HFF-Myc (cell line): ENCODE measurements around the gene FREM3.

ENCODE experiments used
- DNase-seq: peaks from one replicate; pipeline ENCODE4 v3.0.0-alpha.2; 2011; ENCODE audit warnings: low read depth; ENCODE audit errors: extremely low read depth
- H3K4me3 ChIP-seq: replicated peaks from 2 replicates; pipeline ENCODE4 v1.5.1; 2011; ENCODE audit warnings: low read depth, mild to moderate bottlenecking, control low read depth, low read length
- CTCF ChIP-seq: IDR thresholded peaks from 2 replicates; pipeline ENCODE4 v1.5.1; 2012; ENCODE audit warnings: mild to moderate bottlenecking, low read depth, low read length, control low read depth; ENCODE audit errors: missing control alignments

Gene FREM3

DNA sequence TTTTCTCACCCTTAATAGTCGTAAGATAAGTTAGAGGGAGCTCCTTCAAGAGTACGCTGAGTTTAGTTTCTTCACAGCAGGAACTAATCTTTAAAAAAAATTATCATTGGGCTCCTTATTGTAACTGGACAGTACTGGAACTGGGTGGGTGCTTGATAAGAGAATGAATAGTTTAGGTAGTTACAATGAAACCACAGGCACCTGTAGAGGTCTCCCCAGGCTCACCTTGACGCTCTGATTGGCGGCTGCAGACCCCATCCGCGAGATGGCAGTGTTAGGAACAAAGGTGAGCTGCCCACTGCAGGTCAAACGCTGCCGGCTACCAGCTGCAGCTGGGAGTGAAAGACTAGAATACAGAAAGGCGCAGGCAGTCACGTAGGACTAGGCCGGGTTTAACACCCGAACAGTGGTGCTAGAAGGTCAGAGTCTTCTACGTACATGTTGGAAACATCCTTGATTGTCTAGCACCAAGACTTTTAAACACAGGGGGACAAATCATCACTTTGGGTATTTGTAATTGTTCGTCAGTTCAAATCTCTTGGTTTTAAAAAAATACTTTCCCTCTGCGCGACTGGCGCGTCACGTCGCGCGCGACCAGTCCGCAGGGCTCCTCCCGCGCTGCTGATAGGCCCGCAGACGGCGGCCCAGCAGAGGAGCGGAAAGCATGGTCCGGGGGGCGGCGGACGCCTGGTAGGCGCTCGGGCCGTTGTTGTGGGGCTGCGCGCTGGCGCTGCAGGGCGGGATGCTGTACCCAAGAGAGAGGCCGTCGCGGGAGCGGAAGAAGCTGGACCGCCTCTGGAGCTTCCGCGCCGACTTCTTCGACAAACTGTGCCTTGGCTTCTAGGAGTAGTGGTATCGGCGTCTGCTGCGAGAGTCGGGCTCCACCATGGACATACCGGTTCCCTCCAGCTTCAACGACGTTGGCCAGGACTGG lies 141.4 kb downstream of the FREM3 start:
- TF ChIP-seq CTCF: peak; percentile 36
- peak overlapping the region; percentile 43 for H3K4me3 ChIP-seq
- no peak for DNase-seq

DNA sequence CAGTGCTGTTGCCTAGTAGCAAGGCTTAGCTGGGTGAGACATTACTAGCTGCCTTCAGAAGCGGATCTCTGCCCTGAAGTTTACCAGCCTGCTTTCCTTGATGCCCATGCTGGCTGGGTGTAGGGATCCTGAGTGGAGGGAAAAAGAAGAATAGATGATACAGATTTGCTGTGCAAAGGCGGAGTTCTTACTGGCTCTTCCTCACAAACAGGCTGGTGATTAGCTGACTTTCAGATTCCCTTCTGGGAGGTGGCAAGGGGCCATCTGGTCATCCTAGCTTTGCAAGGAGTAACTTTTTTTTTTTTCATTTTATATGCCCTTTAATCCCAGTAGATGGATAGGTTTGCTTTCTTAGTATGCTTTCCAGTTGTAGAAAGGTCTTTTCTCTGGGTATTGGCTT lies 142.2 kb downstream of the FREM3 start:
- no peak for DNase-seq
- TF ChIP-seq CTCF: no peak
- no peak overlapping the region for H3K4me3 ChIP-seq

GRCh38 chr4:143555676-143556075 lies 144.8 kb downstream of the FREM3 start:
- H3K4me3 ChIP-seq: no peak overlapping the region
- no peak for DNase-seq

GRCh38 chr4:143554728-143555597 lies 145.5 kb downstream of the FREM3 start:
- no peak for TF ChIP-seq CTCF
- H3K4me3 ChIP-seq: no peak overlapping the region
- no peak for DNase-seq

More at GRCh38 chr4:143555676-143556075, 144.8 kb downstream of the FREM3 start:
- TF ChIP-seq CTCF: no peak

- DNase-seq: no peak
- no peak for TF ChIP-seq CTCF
- H3K4me3 ChIP-seq: no peak overlapping the region
Measured at GRCh38 chr4:143549928-143550327, 150.5 kb downstream of the FREM3 start.

GRCh38 chr4:143539670-143540023 lies 160.8 kb downstream of the FREM3 start:
- no peak for DNase-seq
- no peak overlapping the region for H3K4me3 ChIP-seq
- TF ChIP-seq CTCF: no peak
